Progenitor cell of endocrine pancreas (in vitro differentiated cells): Measurements from ENCODE around the gene G6PC3. TPM values are rescaled to one million over a fixed set of nuclear protein-coding genes. Genes with fewer than 3 reads are reported as not detected.

ENCODE experiments used
- DNase-seq: peaks from one replicate; pipeline ENCODE4 v3.0.0; 2021; ENCODE audit warnings: low spot score; ENCODE audit not compliant: unreplicated experiment
- H3K27ac Mint-ChIP-seq: 2 replicates; pipeline ENCODE4 v1.8.0; 2021; ENCODE audit warnings: mild to moderate bottlenecking, moderate library complexity, mixed read lengths
- H3K27me3 Mint-ChIP-seq: 2 replicates; pipeline ENCODE4 v1.8.0; 2021; ENCODE audit warnings: mixed read lengths
- H3K36me3 Mint-ChIP-seq: 2 replicates; pipeline ENCODE4 v1.8.0; 2022; ENCODE audit warnings: mixed read lengths; ENCODE audit not compliant: insufficient read depth
- H3K4me1 Mint-ChIP-seq: 2 replicates; pipeline ENCODE4 v1.8.0; 2021; ENCODE audit warnings: low read depth, mixed read lengths
- H3K4me3 Mint-ChIP-seq: 2 replicates; pipeline ENCODE4 v1.8.0; 2021; ENCODE audit warnings: low read depth, mild to moderate bottlenecking, moderate library complexity, mixed read lengths
- H3K9me3 Mint-ChIP-seq: 2 replicates; pipeline ENCODE4 v1.8.0; 2021; ENCODE audit warnings: low read depth, mixed read lengths
- total RNA-seq: library from RNA; stranded (reverse); gene quantifications from 2 replicates; pipeline ENCODE4 v1.2.1, GENCODE V29; 2021
- TF ChIP-seq, protein P1 (sequence below): fragments of 200-600 bp; sonication (generic); IDR thresholded peaks from one replicate; pipeline ENCODE4 v1.5.0; 2021; ENCODE audit warnings: antibody characterized with exemption, mild to moderate bottlenecking; ENCODE audit not compliant: unreplicated experiment

Gene G6PC3
- total RNA-seq, 1 donor from 2014 or later: 58.7 TPM

DNA sequence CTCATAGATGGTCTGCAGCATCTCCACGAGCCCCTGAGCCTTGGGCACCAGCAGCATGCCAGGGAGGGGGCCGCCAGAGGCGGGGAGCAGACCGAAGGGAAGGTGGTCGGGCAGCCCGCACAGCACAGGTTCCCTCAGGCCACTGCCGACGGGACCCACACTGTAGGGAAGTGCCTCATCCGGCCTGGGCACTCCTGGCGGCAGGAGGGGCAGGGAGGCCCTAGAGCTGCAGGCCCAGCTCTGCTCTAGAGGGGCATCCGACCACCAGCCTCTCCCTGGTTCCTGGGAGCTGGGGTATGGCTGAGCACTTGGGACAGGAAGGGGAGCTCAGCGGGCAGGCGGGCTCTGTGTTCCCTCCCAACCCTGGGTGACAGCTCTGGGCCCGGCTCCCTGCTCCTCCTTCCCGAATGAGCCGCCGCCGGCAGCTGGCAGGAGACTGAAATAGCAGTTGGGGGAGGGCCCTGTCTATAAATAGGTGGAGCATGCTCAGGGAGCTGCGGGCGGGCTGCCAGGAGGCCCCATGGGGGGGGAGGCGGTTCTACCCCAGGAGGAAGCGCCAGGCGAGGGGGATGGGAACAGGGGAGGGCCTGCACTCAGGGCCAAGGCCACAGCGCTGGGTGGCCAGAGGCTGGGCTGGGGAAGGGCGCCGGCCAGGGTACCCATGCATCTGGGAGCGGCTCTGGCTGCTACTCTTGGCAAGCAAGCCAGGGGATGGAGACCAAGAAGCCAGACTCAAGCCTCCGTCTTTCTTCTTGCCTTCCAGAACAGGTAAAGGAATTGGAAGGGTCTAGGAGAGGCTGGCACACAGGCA is 40.5 kb downstream of the G6PC3 start:
- no peak overlapping the region for H3K4me3 Mint-ChIP-seq
- H3K27me3 Mint-ChIP-seq: no peaks in the 10 kb centered on the region
- TF ChIP-seq, protein P1, sequence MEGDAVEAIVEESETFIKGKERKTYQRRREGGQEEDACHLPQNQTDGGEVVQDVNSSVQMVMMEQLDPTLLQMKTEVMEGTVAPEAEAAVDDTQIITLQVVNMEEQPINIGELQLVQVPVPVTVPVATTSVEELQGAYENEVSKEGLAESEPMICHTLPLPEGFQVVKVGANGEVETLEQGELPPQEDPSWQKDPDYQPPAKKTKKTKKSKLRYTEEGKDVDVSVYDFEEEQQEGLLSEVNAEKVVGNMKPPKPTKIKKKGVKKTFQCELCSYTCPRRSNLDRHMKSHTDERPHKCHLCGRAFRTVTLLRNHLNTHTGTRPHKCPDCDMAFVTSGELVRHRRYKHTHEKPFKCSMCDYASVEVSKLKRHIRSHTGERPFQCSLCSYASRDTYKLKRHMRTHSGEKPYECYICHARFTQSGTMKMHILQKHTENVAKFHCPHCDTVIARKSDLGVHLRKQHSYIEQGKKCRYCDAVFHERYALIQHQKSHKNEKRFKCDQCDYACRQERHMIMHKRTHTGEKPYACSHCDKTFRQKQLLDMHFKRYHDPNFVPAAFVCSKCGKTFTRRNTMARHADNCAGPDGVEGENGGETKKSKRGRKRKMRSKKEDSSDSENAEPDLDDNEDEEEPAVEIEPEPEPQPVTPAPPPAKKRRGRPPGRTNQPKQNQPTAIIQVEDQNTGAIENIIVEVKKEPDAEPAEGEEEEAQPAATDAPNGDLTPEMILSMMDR: no peak
- H3K9me3 Mint-ChIP-seq: no peaks in the 10 kb centered on the region
- H3K27ac Mint-ChIP-seq: no peak overlapping the region
- peaks cover 2% of the 10 kb centered on the region for H3K36me3 Mint-ChIP-seq
- H3K4me1 Mint-ChIP-seq: peaks cover 4% of the 10 kb centered on the region
- DNase-seq: no peak

DNA sequence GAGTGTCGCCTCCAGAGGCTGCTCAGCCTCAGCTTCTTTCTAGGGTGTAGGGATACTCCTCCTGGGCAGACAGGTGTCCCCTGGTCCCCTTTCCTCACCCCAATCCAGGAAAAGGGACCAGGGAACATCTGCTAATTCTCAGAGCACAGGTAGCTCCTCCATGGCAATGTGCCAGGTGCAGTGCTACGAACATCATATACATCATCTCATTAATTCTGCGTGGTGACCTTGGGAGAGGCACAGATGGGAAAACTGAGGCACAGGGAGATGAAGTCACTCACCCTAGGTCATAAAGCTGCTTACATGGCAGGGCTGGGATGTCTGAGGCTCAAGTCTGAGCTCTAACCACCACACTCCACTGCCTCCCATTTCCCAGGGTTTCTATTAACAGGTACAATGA is 41.2 kb downstream of the G6PC3 start:
- Mint-ChIP-seq H3K27ac (no peak overlapping the region), H3K4me1 (peaks cover 4% of the 10 kb centered on the region), H3K4me3 (no peak overlapping the region)

DNA sequence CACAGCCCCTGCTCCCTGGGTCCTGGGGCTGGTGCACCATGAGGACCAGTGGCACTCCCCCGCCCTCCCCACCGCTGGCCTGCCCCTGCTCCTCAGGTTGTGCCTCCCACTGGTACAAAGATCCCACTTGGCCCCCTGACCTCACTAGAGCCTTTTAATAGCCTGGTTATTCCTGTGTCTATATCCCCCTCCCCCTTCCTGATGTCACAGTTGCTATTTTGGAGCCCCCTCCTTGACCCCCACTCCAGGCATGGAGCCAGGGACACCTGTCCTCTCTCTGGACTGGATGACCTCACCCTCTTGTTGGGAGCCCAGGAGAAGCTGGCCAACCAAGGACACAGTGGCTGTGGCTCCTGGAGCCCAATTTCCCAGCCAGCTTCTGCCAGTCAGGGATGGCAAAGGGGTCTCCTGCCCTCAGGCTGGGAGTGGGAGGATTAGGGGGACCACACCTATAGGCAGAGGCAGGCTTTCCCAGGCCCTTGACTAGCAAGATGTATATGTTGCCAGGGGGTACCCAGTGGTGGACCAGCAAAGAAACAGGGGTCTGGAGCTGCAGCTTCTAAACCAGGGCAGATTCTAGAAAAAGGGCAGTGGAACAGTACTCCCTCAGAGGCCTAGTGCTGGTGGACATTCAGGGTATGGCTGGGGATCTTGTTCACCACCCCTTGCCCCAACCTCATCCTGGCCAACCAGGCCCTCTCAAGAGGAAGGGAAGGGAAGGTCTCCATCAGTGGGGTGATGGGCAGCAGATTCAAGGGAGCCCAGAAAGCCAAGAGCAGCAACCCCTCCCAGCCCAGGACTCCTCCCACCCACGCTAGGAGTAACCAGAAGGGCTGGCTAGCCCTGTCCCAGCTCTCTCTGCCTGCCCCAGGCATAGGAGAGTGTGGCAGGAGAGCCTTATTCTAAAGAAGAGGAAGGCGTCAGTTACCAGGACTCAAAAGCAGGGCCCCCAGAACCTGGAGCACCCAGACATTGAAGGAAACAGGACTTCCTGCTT is 42.0 kb downstream of the G6PC3 start:
- H3K27ac Mint-ChIP-seq: no peak overlapping the region
- DNase-seq: no peak
- H3K27me3 Mint-ChIP-seq: no peaks in the 10 kb centered on the region
- H3K36me3 Mint-ChIP-seq: peaks cover 2% of the 10 kb centered on the region
- H3K9me3 Mint-ChIP-seq: no peaks in the 10 kb centered on the region
- H3K4me3 Mint-ChIP-seq: no peak overlapping the region
- H3K4me1 Mint-ChIP-seq: peaks cover 4% of the 10 kb centered on the region
- TF ChIP-seq, protein P1: no peak

More for the DNA sequence above, 41.2 kb downstream of the G6PC3 start:
- Mint-ChIP-seq H3K27me3 (no peaks in the 10 kb centered on the region), H3K36me3 (peaks cover 2% of the 10 kb centered on the region), H3K9me3 (no peaks in the 10 kb centered on the region)
- TF ChIP-seq, protein P1: no peak
- no peak for DNase-seq

DNA sequence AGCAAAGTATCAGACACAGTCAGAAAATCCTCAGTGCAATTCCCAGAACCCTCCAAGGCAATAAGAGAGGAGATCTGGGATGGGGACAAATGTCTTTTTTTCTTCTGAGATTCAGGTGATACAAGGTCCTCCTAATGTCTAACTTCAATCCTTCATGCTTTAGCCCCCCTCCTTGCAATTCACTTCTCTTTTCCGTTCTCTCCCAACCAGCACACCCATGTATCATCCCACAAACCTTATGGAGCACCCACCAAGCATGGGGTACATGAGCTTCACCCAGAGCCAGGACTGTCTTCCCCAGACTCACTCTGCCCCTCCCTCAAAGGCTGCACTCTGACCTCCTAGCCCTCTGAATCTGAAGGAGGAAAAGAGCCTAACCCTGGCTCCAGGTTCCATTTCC is 42.8 kb downstream of the G6PC3 start:
- Mint-ChIP-seq H3K27ac (no peak overlapping the region), H3K4me3 (no peak overlapping the region), H3K9me3 (no peaks in the 10 kb centered on the region), H3K36me3 (peaks cover 2% of the 10 kb centered on the region), H3K4me1 (peaks cover 4% of the 10 kb centered on the region), H3K27me3 (no peaks in the 10 kb centered on the region)
- TF ChIP-seq, protein P1: no peak
- no peak for DNase-seq
